DOHH2 (cell line): ENCODE results near the gene KLF4.

Source experiments
- H3F3A ChIP-seq: fragments of 200-600 bp; sonication (generic), shearing (Covaris generic); 2 replicates; pipeline ENCODE4 v1.6.0; 2016; ENCODE audit warnings: antibody characterized with exemption, mild to moderate bottlenecking; ENCODE audit not compliant: control insufficient read depth, insufficient read depth
- H3K27ac ChIP-seq: fragments of 200-600 bp; sonication (generic); 2 replicates; pipeline ENCODE4 v1.5.1; 2014; ENCODE audit warnings: low read depth, mild to moderate bottlenecking, low read length, moderate library complexity
- H3K27me3 ChIP-seq: fragments of 200-600 bp; sonication (generic); 2 replicates; pipeline ENCODE4 v1.6.1; 2014; ENCODE audit warnings: mild to moderate bottlenecking, low read length, mixed read lengths; ENCODE audit not compliant: control insufficient read depth
- H3K36me3 ChIP-seq: fragments of 200-600 bp; sonication (generic); 2 replicates; pipeline ENCODE4 v1.6.1; 2014; ENCODE audit warnings: mild to moderate bottlenecking, low read length, moderate library complexity, mixed read lengths; ENCODE audit not compliant: control insufficient read depth
- H3K4me1 ChIP-seq: fragments of 200-600 bp; sonication (generic); 2 replicates; pipeline ENCODE4 v1.6.1; 2014; ENCODE audit warnings: mild to moderate bottlenecking, low read length, mixed read lengths; ENCODE audit not compliant: control insufficient read depth
- H3K4me2 ChIP-seq: fragments of 200-600 bp; sonication (generic); 2 replicates; pipeline ENCODE4 v1.6.0; 2014; ENCODE audit warnings: mild to moderate bottlenecking, low read length, moderate library complexity
- H3K4me3 ChIP-seq: fragments of 200-600 bp; sonication (generic); 2 replicates; pipeline ENCODE4 v1.5.1; 2014; ENCODE audit warnings: mild to moderate bottlenecking, low read length, mixed read lengths
- H3K79me2 ChIP-seq: fragments of 200-600 bp; sonication (generic); 2 replicates; pipeline ENCODE4 v1.6.1; 2014; ENCODE audit warnings: mild to moderate bottlenecking, low read length, mixed read lengths; ENCODE audit not compliant: control insufficient read depth
- H3K9me2 ChIP-seq: fragments of 200-600 bp; sonication (generic); replicated peaks from 2 replicates; pipeline ENCODE4 v1.6.1; 2014; ENCODE audit warnings: mild to moderate bottlenecking, low read length, mixed read lengths; ENCODE audit not compliant: control insufficient read depth
- H3K9me3 ChIP-seq: fragments of 200-600 bp; sonication (generic); 2 replicates; pipeline ENCODE4 v1.6.1; 2014; ENCODE audit warnings: antibody characterized with exemption, low read length, mixed read lengths; ENCODE audit not compliant: control insufficient read depth, insufficient read depth
- H4K20me1 ChIP-seq: fragments of 200-600 bp; sonication (generic); 2 replicates; pipeline ENCODE4 v1.6.0; 2014; ENCODE audit warnings: low read depth, mild to moderate bottlenecking, antibody characterized with exemption, low read length, moderate library complexity; ENCODE audit not compliant: control insufficient read depth, insufficient read depth
- CTCF ChIP-seq: fragments of 200-600 bp; sonication (generic); IDR thresholded peaks from one replicate; pipeline ENCODE4 v1.5.1; 2014; ENCODE audit warnings: antibody characterized with exemption, mild to moderate bottlenecking, low read depth, low read length; ENCODE audit not compliant: poor library complexity, severe bottlenecking
- EZH2phosphoT487 ChIP-seq: fragments of 200-600 bp; sonication (generic); IDR thresholded peaks from 2 replicates; pipeline ENCODE4 v1.6.1; 2017; ENCODE audit warnings: borderline replicate concordance, mild to moderate bottlenecking, antibody characterized with exemption, low read length, moderate library complexity, mixed read lengths

The KLF4 gene

GRCh38 chr9:107443786-107444185, 45.8 kb downstream of the KLF4 start:
- H3K4me1 ChIP-seq, result no peaks in the 10 kb centered on the region
- H4K20me1 ChIP-seq, result no peaks in the 10 kb centered on the region
- TF ChIP-seq CTCF, result no peak
- no peak for TF ChIP-seq EZH2phosphoT487
- H3K27me3 ChIP-seq, result no peaks in the 10 kb centered on the region
- no peaks in the 10 kb centered on the region for H3F3A ChIP-seq
- no peak overlapping the region for H3K27ac ChIP-seq
- H3K9me3 ChIP-seq, result no peaks in the 10 kb centered on the region
- H3K4me3 ChIP-seq, result no peak overlapping the region
- no peaks in the 10 kb centered on the region for H3K9me2 ChIP-seq
- H3K36me3 ChIP-seq, result no peaks in the 10 kb centered on the region
- no peak overlapping the region for H3K4me2 ChIP-seq
- H3K79me2 ChIP-seq, result no peaks in the 10 kb centered on the region

- no peaks in the 10 kb centered on the region for H3K27me3 ChIP-seq
- no peaks in the 10 kb centered on the region for H3K9me2 ChIP-seq
- H3K27ac ChIP-seq, result no peak overlapping the region
- TF ChIP-seq CTCF (no peak), EZH2phosphoT487 (no peak)
- H3K4me1 ChIP-seq, result no peaks in the 10 kb centered on the region
- H3K36me3 ChIP-seq, result no peaks in the 10 kb centered on the region
- no peak overlapping the region for H3K4me3 ChIP-seq
- no peaks in the 10 kb centered on the region for H3K79me2 ChIP-seq
- H3F3A ChIP-seq, result no peaks in the 10 kb centered on the region
- no peaks in the 10 kb centered on the region for H4K20me1 ChIP-seq
- H3K9me3 ChIP-seq, result no peaks in the 10 kb centered on the region
- H3K4me2 ChIP-seq, result no peak overlapping the region
Measured at GRCh38 chr9:107439991-107440456, 49.5 kb downstream of the KLF4 start.

- Histone ChIP-seq H3K4me1 (no peaks in the 10 kb centered on the region), H3K36me3 (no peaks in the 10 kb centered on the region), H3K79me2 (no peaks in the 10 kb centered on the region), H3K4me3 (no peak overlapping the region), H3K27ac (no peak overlapping the region), H3K9me2 (no peaks in the 10 kb centered on the region), H4K20me1 (no peaks in the 10 kb centered on the region), H3K27me3 (no peaks in the 10 kb centered on the region), H3F3A (no peaks in the 10 kb centered on the region), H3K9me3 (no peaks in the 10 kb centered on the region), H3K4me2 (no peak overlapping the region)
- TF ChIP-seq EZH2phosphoT487, result no peak
- no peak for TF ChIP-seq CTCF
Measured at GRCh38 chr9:107438211-107439031, 51.1 kb downstream of the KLF4 start.
